ENCODE measurements around the gene CPXM1. TPM values are rescaled to one million over a fixed set of nuclear protein-coding genes. Genes with fewer than 3 reads are reported as not detected.

The CPXM1 gene
- total and polyA plus RNA-seq, 2 donors (not counting 3 experiments of a cell fraction or from before 2014, with no cell fraction given), result 18.9 to 20.3 TPM

DNA sequence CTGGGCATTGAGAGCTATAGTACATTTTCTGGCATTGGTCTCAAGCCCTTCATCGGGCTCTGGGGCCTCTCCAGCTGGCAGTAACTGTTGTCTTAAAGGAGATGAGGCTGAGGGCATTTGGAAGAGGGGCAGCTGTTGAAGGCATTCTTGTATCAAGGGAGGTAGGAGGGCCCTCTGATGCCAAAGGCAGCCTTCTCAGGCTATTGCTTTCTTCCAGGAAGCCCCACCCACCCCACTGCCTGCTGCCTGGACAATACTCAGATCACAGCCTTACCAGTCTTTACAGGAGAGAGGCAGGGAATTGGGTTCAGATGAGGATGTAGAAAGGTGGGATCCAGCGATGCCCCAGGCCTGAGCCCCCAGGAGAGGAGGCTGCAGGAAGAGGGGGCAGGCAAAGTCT is 46.0 kb downstream of the CPXM1 start:
- no TSS peak for BruUV-seq (replicated peaks)
- Histone ChIP-seq H3K36me3 (ENCODE audit: control insufficient read depth in 2 of 2, extremely low read depth in 1 of 2, insufficient read depth in 2 of 2, low read length in 2 of 2) (no peaks in the 10 kb centered on the region), H3K9me1 (replicated peaks; ENCODE audit: control insufficient read depth, extremely low read depth, insufficient read depth, low read length) (no peaks in the 10 kb centered on the region), H3K4me2 (ENCODE audit: insufficient read depth, low read length) (no peak overlapping the region), H4K20me1 (replicated peaks; ENCODE audit: control insufficient read depth, extremely low read depth, insufficient read depth, low read length) (no peaks in the 10 kb centered on the region), H3K27me3 (ENCODE audit: control insufficient read depth in 2 of 2, insufficient read depth in 2 of 2, low read length in 2 of 2) (peaks cover 41 to 56% of the 10 kb centered on the region in 2 experiments), H3K9me3 (replicated peaks; ENCODE audit: control insufficient read depth, insufficient read depth, low read length) (no peaks in the 10 kb centered on the region), H3K27ac (ENCODE audit: insufficient read depth, low read depth, low read length) (no peak overlapping the region), H3K4me3 (replicated peaks in 1 of 3; ENCODE audit: insufficient read depth in 1 of 3, low read depth in 1 of 3, low read length in 3 of 3) (no peak overlapping the region), H2AFZ (ENCODE audit: low read depth, low read length) (no peak overlapping the region), H3K4me1 (ENCODE audit: control insufficient read depth, extremely low read depth, insufficient read depth, low read length) (peaks cover 17% of the 10 kb centered on the region), H3K79me2 (ENCODE audit: control insufficient read depth, insufficient read depth, low read length) (no peaks in the 10 kb centered on the region), H3K9ac (replicated peaks; ENCODE audit: extremely low read depth, insufficient read depth, low read length) (no peak overlapping the region)
- no peak for TF ChIP-seq GATA2 (IDR thresholded peaks at IDR 0.05; ENCODE audit: insufficient read depth, insufficient read length, low read depth, low read length)
- peak; percentile 15 for TF ChIP-seq EZH2 (IDR thresholded peaks at IDR 0.05; ENCODE audit: borderline replicate concordance, low read depth, low read length, severe bottlenecking)
- no peak for DNase-seq (ENCODE audit: low read depth, low spot score)
- no peak for FAIRE-seq
- intact Hi-C loops (cut with micrococcal nuclease), result loop anchor here (5.0 kb wide), 1 partner anchor 118 kb away; the partner anchor contains the start of gene PTPRA
- dilution Hi-C loops (cut with MboI; ENCODE audit: extremely low pct_ligation_motif_present, low sequenced_read_pairs), result no loop called here
- POLR2A ChIA-PET, result no interaction called here
- CTCF ChIA-PET, result interaction anchor here (1.1 to 10.0 kb wide), 7 partner anchors 10 to 246 kb away, joined by 4 to 171 read pairs (median 20); no protein-coding TSS in a partner anchor

DNA sequence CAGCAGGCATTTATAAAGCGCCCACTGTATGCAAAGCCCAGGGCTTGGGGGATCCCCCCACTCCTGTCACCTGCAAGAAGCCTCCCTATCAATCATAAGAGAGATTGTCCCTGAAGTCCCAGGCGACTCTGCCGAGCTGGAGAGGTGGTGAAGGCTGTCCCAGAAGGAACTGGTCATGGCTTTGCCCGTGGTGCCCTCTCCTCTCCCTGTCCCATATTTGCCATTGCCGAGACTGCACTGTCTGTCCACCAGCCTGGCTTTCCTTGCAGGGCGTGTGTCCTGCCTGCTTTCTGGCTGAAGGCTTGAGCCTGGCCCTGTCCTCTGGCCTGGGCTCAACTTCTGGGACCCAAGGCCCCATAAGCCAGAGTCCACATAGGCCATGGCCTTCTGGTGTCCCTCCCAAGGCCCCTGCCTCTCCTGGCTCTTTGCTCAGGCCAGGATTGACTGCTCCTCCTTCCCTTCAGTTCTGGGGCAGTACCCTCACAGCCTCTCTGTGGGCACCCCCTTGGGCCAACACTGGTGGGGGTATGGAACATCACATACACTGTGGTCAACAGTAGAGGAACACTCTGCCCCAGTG is 46.9 kb downstream of the CPXM1 start:
- no peak overlapping the region for H3K4me3 ChIP-seq (replicated peaks in 1 of 3; ENCODE audit: insufficient read depth in 1 of 3, low read depth in 1 of 3, low read length in 3 of 3)
- TF ChIP-seq POLR2AphosphoS5 (IDR thresholded peaks at IDR 0.05; ENCODE audit: insufficient read depth, low read depth, low read length) (no peak), GATA2 (IDR thresholded peaks at IDR 0.05; ENCODE audit: insufficient read depth, insufficient read length, low read depth, low read length) (no peak)
- TF ChIP-seq, protein P1, sequence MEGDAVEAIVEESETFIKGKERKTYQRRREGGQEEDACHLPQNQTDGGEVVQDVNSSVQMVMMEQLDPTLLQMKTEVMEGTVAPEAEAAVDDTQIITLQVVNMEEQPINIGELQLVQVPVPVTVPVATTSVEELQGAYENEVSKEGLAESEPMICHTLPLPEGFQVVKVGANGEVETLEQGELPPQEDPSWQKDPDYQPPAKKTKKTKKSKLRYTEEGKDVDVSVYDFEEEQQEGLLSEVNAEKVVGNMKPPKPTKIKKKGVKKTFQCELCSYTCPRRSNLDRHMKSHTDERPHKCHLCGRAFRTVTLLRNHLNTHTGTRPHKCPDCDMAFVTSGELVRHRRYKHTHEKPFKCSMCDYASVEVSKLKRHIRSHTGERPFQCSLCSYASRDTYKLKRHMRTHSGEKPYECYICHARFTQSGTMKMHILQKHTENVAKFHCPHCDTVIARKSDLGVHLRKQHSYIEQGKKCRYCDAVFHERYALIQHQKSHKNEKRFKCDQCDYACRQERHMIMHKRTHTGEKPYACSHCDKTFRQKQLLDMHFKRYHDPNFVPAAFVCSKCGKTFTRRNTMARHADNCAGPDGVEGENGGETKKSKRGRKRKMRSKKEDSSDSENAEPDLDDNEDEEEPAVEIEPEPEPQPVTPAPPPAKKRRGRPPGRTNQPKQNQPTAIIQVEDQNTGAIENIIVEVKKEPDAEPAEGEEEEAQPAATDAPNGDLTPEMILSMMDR (IDR thresholded peaks at IDR 0.05; ENCODE audit: extremely low read depth in 1 of 2, insufficient read depth in 1 of 2, low read depth in 1 of 2, low read length in 2 of 2), result no peak
- H3K9me3 ChIP-seq (replicated peaks; ENCODE audit: control insufficient read depth, insufficient read depth, low read length), result no peaks in the 10 kb centered on the region
- no peaks in the 10 kb centered on the region for H3K36me3 ChIP-seq (ENCODE audit: control insufficient read depth in 2 of 2, extremely low read depth in 1 of 2, insufficient read depth in 2 of 2, low read length in 2 of 2)
- dilution Hi-C loops (cut with MboI; ENCODE audit: extremely low pct_ligation_motif_present, low sequenced_read_pairs), result no loop called here
- intact Hi-C loops (cut with micrococcal nuclease), result loop anchor here (5.0 kb wide), 1 partner anchor 119 kb away; the partner anchor contains the start of gene PTPRA
- no TSS peak for BruUV-seq (replicated peaks)
- no peaks in the 10 kb centered on the region for H3K9me1 ChIP-seq (replicated peaks; ENCODE audit: control insufficient read depth, extremely low read depth, insufficient read depth, low read length)
- FAIRE-seq, result no peak
- ChIA-PET POLR2A (no interaction called here), CTCF (interaction anchor here (0.5 to 10.0 kb wide), 25 partner anchors 9 to 343 kb away, joined by 3 to 171 read pairs (median 4); partner anchors contain the start of gene EBF4)
- H3K9ac ChIP-seq (replicated peaks; ENCODE audit: extremely low read depth, insufficient read depth, low read length), result no peak overlapping the region
- no peak for DNase-seq (ENCODE audit: low read depth, low spot score)
- H2AFZ ChIP-seq (ENCODE audit: low read depth, low read length), result no peak overlapping the region
- H4K20me1 ChIP-seq (replicated peaks; ENCODE audit: control insufficient read depth, extremely low read depth, insufficient read depth, low read length), result no peaks in the 10 kb centered on the region
- no peak overlapping the region for H3K4me2 ChIP-seq (ENCODE audit: insufficient read depth, low read length)
- H3K27ac ChIP-seq (ENCODE audit: insufficient read depth, low read depth, low read length), result no peak overlapping the region
- H3K79me2 ChIP-seq (ENCODE audit: control insufficient read depth, insufficient read depth, low read length), result no peaks in the 10 kb centered on the region
- H3K27me3 ChIP-seq (ENCODE audit: control insufficient read depth in 2 of 2, insufficient read depth in 2 of 2, low read length in 2 of 2), result peaks cover 46 to 61% of the 10 kb centered on the region in 2 experiments
- peaks cover 17% of the 10 kb centered on the region for H3K4me1 ChIP-seq (ENCODE audit: control insufficient read depth, extremely low read depth, insufficient read depth, low read length)

All from endothelial cell of umbilical vein (primary cell).